BLaER1 (cell line): ENCODE results near the gene CBLB.

ENCODE experiments used
- H3K27ac ChIP-seq: shearing (Covaris generic); formaldehyde crosslinking; 2 replicates; pipeline ENCODE4 v1.8.1; 2022
- H3K27me3 ChIP-seq: shearing (Covaris generic); formaldehyde crosslinking; 2 replicates; pipeline ENCODE4 v1.8.1; 2022
- H3K36me3 ChIP-seq: shearing (Covaris generic); formaldehyde crosslinking; 2 replicates; pipeline ENCODE4 v1.8.1; 2022
- H3K4me1 ChIP-seq: shearing (Covaris generic); formaldehyde crosslinking; 2 replicates; pipeline ENCODE4 v1.8.1; 2022
- H3K4me2 ChIP-seq: shearing (Covaris generic); formaldehyde crosslinking; 2 replicates; pipeline ENCODE4 v1.8.1; 2022
- H3K4me3 ChIP-seq: shearing (Covaris generic); formaldehyde crosslinking; 2 replicates; pipeline ENCODE4 v1.8.1; 2022
- H3K9ac ChIP-seq: shearing (Covaris generic); formaldehyde crosslinking; 2 replicates; pipeline ENCODE4 v1.8.1; 2022
- H3K9me3 ChIP-seq: shearing (Covaris generic); formaldehyde crosslinking; 2 replicates; pipeline ENCODE4 v1.8.1; 2022
- H4K20me1 ChIP-seq: shearing (Covaris generic); formaldehyde crosslinking; 2 replicates; pipeline ENCODE4 v1.8.1; 2022
- Cebpa-rat ChIP-seq: shearing (Covaris generic); IDR thresholded peaks from 2 replicates; pipeline ENCODE4 v1.8.1; 2022

Gene CBLB

GRCh38 chr3:105865016-105865623 is 3.7 kb downstream of the CBLB start:
- H3K27ac ChIP-seq, result no peak overlapping the region
- H4K20me1 ChIP-seq, result peaks cover 18% of the 10 kb centered on the region; the same call in 1 of the 2 replicates
- H3K9ac ChIP-seq, result no peak overlapping the region
- H3K4me3 ChIP-seq, result no peak overlapping the region
- H3K4me2 ChIP-seq, result no peak overlapping the region
- peaks cover 60% of the 10 kb centered on the region for H3K4me1 ChIP-seq
- no peaks in the 10 kb centered on the region for H3K9me3 ChIP-seq
- TF ChIP-seq Cebpa-rat, result no peak
- H3K27me3 ChIP-seq, result no peaks in the 10 kb centered on the region
- H3K36me3 ChIP-seq, result peaks cover 18% of the 10 kb centered on the region

DNA sequence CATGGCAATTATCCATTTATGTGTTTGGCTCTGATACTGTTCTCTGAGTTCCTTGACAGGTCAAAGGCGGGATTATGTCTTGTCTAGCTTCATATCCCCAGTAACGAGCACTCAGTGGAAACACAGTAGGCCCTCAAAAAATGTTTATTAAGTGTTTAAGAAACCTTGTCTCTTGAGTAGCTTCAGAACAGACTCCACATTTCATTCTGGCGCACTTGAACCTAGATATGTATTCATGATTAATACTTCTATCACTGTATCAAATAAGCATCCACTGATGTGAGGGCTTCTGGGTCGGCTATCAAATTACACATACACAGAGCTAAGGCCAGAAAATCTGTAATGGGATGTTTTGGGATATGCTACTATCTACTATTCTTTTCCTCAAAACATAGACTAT is 4.6 kb downstream of the CBLB start:
- peaks cover 25% of the 10 kb centered on the region for H3K36me3 ChIP-seq
- TF ChIP-seq Cebpa-rat, result no peak
- no peak overlapping the region for H3K4me2 ChIP-seq
- H3K27ac ChIP-seq, result no peak overlapping the region
- H3K4me3 ChIP-seq, result no peak overlapping the region
- H3K27me3 ChIP-seq, result no peaks in the 10 kb centered on the region
- peaks cover 52% of the 10 kb centered on the region for H3K4me1 ChIP-seq
- no peak overlapping the region for H3K9ac ChIP-seq
- H4K20me1 ChIP-seq, result peaks cover 18% of the 10 kb centered on the region; the same call in 1 of the 2 replicates
- no peaks in the 10 kb centered on the region for H3K9me3 ChIP-seq

DNA sequence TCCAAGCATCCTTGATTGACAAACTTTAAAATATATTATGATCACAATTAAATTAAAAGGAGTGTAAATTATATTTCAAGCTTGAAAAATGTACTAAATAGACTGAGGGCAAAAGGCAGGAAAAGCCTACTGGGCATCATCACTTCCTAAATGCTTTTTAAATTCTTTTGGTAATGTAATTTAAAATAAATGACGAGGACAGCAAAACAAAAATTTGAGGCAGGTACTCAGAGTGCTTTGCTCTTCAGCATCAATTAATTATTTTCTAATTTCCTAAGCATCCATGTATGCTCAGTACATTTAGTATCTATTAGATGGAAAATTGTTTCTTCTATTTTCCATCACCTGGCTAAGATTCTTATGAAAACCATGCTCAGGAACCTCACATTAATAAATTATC is 5.2 kb downstream of the CBLB start:
- H3K9ac ChIP-seq, result no peak overlapping the region

GRCh38 chr3:105862217-105862616 is 6.6 kb downstream of the CBLB start:
- H3K4me1 ChIP-seq, result peaks cover 48% of the 10 kb centered on the region
- peaks cover 38% of the 10 kb centered on the region for H3K36me3 ChIP-seq

More for the DNA sequence above, 5.2 kb downstream of the CBLB start:
- no peaks in the 10 kb centered on the region for H3K27me3 ChIP-seq
- peaks cover 18% of the 10 kb centered on the region; the same call in 1 of the 2 replicates for H4K20me1 ChIP-seq
- no peak overlapping the region for H3K27ac ChIP-seq
- peaks cover 52% of the 10 kb centered on the region for H3K4me1 ChIP-seq
- H3K9me3 ChIP-seq, result no peaks in the 10 kb centered on the region
- TF ChIP-seq Cebpa-rat, result no peak
- peaks cover 28% of the 10 kb centered on the region for H3K36me3 ChIP-seq
- no peak overlapping the region for H3K4me3 ChIP-seq
- no peak overlapping the region for H3K4me2 ChIP-seq

GRCh38 chr3:105860641-105861040 is 8.2 kb downstream of the CBLB start:
- TF ChIP-seq Cebpa-rat, result no peak
- Histone ChIP-seq H3K27me3 (no peaks in the 10 kb centered on the region), H3K9me3 (no peaks in the 10 kb centered on the region), H3K4me3 (no peak overlapping the region), H3K36me3 (peaks cover 44% of the 10 kb centered on the region), H4K20me1 (peaks cover 18% of the 10 kb centered on the region; the same call in 1 of the 2 replicates), H3K4me2 (no peak overlapping the region), H3K4me1 (peaks cover 32% of the 10 kb centered on the region), H3K9ac (no peak overlapping the region), H3K27ac (no peak overlapping the region)

More at GRCh38 chr3:105862217-105862616, 6.6 kb downstream of the CBLB start:
- no peaks in the 10 kb centered on the region for H3K9me3 ChIP-seq
- no peak for TF ChIP-seq Cebpa-rat
- H3K27me3 ChIP-seq, result no peaks in the 10 kb centered on the region
- H3K9ac ChIP-seq, result no peak overlapping the region
- no peak overlapping the region for H3K27ac ChIP-seq
- peaks cover 18% of the 10 kb centered on the region; the same call in 1 of the 2 replicates for H4K20me1 ChIP-seq
- no peak overlapping the region for H3K4me3 ChIP-seq
- H3K4me2 ChIP-seq, result peak overlapping the region; percentile 56

DNA sequence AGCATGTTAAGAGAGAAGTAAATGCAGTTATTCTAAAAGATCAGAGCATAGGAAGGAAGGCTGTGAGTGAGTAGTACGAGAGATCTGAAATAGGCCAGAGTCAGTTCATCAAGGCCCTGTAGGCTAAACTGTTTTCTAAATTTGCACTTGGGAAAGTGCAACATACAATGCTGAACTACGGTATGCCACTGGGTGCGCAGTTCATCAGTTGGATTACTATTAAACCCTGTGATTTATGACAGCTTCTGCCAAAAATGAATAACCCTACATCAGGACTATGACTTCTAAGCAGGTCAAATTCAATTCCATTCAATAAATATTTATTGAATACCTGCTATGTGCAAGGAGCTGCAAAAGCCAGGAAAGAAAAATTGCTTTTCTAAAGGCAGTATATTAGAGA is 10.8 kb downstream of the CBLB start:
- no peaks in the 10 kb centered on the region; the same call in 1 of the 2 replicates for H3K9me3 ChIP-seq
- H3K9ac ChIP-seq, result no peak overlapping the region
- no peak overlapping the region for H3K27ac ChIP-seq
- no peaks in the 10 kb centered on the region for H3K27me3 ChIP-seq
- peaks cover 13% of the 10 kb centered on the region for H3K4me1 ChIP-seq
- H4K20me1 ChIP-seq, result peaks cover 13% of the 10 kb centered on the region; the same call in 1 of the 2 replicates
- no peak overlapping the region for H3K4me2 ChIP-seq
- H3K36me3 ChIP-seq, result peaks cover 41% of the 10 kb centered on the region
- TF ChIP-seq Cebpa-rat, result no peak
- no peak overlapping the region for H3K4me3 ChIP-seq

DNA sequence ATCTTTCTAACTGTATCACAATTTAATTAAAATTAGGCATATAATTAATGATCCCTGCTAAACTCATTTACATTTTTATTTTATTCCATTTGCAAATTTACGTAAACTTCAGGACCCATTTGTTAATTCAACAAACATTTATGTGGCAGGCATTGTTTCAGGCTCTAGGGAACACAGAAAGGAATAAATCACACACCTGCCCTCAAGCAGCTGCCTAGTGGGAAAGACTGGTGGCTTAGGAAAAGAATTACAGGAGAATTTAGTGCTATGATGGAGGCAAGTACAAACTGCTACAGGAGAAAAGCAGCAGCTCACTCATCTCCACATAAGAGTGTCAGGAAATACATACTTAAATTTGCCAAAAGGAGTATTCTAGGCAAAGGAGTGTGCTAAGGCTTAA is 11.2 kb downstream of the CBLB start:
- Histone ChIP-seq H3K27ac (no peak overlapping the region), H3K4me2 (no peak overlapping the region), H3K4me3 (no peak overlapping the region), H3K27me3 (no peaks in the 10 kb centered on the region), H3K4me1 (peaks cover 9% of the 10 kb centered on the region), H4K20me1 (peaks cover 11% of the 10 kb centered on the region; the same call in 1 of the 2 replicates), H3K36me3 (peaks cover 45% of the 10 kb centered on the region), H3K9ac (no peak overlapping the region), H3K9me3 (no peaks in the 10 kb centered on the region; the same call in 1 of the 2 replicates)
- no peak for TF ChIP-seq Cebpa-rat

GRCh38 chr3:105856605-105857004 is 12.2 kb downstream of the CBLB start:
- Histone ChIP-seq H3K9ac (no peak overlapping the region), H3K27ac (no peak overlapping the region), H3K4me1 (no peaks in the 10 kb centered on the region), H3K4me3 (no peak overlapping the region), H3K4me2 (no peak overlapping the region), H4K20me1 (0 out of 2 replicates have a peak, but pooled peaks cover under 1% of the 10 kb centered on the region), H3K36me3 (peaks cover 54% of the 10 kb centered on the region), H3K9me3 (no peaks in the 10 kb centered on the region; the same call in 1 of the 2 replicates), H3K27me3 (no peaks in the 10 kb centered on the region)
- no peak for TF ChIP-seq Cebpa-rat

DNA sequence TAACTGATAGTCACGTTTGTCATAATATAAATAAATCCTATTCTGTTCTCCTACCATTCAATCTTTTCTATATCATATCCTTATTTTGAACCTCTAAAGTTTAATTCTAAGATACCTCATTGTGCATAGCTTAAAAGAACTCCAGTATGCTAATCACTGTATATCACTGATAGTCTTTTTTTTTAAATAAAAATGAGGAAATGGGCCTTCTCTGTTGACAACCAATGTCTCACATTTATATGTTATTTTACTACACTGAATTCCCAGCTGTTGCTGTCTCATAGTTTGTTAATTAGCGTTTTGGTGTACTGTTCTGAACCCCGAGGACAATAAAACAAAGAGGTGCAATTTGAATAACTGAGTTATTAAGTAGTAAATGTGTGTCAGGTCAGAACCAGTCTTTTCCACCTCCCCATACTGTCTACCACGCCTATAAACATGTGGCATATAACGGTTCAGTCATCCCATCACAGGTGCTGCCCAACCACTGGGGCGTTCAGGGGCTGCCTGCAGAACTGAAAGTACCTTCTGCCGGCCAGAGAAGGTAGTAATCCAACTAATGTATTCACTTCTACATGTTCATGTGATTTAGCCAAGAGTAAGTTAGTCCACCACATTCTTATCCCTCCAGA is 14.9 kb downstream of the CBLB start:
- Histone ChIP-seq H3K27me3 (no peaks in the 10 kb centered on the region), H3K36me3 (peaks cover 50% of the 10 kb centered on the region), H3K4me1 (no peaks in the 10 kb centered on the region), H4K20me1 (no peaks in the 10 kb centered on the region), H3K9ac (no peak overlapping the region), H3K27ac (no peak overlapping the region), H3K4me2 (no peak overlapping the region), H3K9me3 (no peaks in the 10 kb centered on the region; the same call in 1 of the 2 replicates), H3K4me3 (no peak overlapping the region)
- no peak for TF ChIP-seq Cebpa-rat

DNA sequence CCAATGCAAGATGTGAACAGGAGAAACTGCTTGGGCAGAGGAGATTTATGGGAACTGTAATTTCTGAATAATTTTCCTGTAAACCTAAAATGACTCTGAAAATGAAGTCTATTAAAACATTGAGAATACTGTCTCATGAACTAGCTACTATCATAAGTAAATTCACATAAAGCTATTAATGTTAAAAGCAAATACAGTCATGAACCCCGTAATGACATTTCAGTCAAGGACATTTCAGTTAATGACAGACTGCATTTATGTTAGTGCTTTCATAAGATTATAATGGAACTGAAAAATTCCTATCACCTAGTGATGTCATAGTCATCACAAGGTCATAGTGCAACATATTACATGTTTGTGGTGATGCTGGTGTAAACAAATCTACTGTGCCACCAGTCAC is 17.2 kb downstream of the CBLB start:
- Histone ChIP-seq H3K27ac (no peak overlapping the region), H3K27me3 (no peaks in the 10 kb centered on the region), H3K9me3 (no peaks in the 10 kb centered on the region; the same call in 1 of the 2 replicates), H4K20me1 (no peaks in the 10 kb centered on the region), H3K4me3 (no peak overlapping the region), H3K4me2 (no peak overlapping the region), H3K36me3 (peaks cover 45% of the 10 kb centered on the region), H3K4me1 (no peaks in the 10 kb centered on the region), H3K9ac (no peak overlapping the region)
- no peak for TF ChIP-seq Cebpa-rat
